ENCODE data around the gene MSL2. TPM values are rescaled to one million over a fixed set of nuclear protein-coding genes. Genes with fewer than 3 reads are reported as not detected.
"Not testable (repeated sequence)": the region's sequence is repeated elsewhere in the genome, so short reads cannot be mapped to it uniquely, and the experiment has no call there.

The MSL2 gene
- total RNA-seq, 2 experiments from 2014 or later = 62.1 to 69.2 TPM

DNA sequence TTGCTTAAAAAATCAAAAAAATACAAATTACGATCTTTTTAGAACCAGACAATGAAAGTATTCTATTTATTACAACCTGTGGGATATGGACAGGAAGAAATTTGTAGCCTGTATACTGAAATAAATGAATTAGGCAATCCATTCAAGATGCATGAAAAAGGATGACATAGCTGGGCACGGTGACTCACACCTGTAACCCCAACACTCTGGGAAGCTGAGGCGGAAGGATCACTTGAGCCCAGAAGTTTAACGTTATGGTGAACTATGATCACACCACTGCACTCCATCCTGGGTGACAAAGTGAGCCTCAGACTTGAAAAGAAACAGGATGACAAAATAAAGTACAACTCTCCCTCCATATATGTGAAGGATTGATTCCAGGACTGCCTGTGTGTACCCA, 74.1 kb downstream of the MSL2 start:
- peaks cover under 1% of the 10 kb centered on the region for H3K9me3 Mint-ChIP-seq
- ChIA-PET CTCF (no interaction called here), POLR2A (no interaction called here)
- no peak for DNase-seq
- no peak overlapping the region for H3K27ac Mint-ChIP-seq
- peaks cover 3% of the 10 kb centered on the region for H3K36me3 Mint-ChIP-seq (ENCODE audit: low read depth)
- H3K4me1 Mint-ChIP-seq = no peaks in the 10 kb centered on the region
- peaks cover 2% of the 10 kb centered on the region for H3K27me3 Mint-ChIP-seq
- no peak overlapping the region for H3K4me3 Mint-ChIP-seq

DNA sequence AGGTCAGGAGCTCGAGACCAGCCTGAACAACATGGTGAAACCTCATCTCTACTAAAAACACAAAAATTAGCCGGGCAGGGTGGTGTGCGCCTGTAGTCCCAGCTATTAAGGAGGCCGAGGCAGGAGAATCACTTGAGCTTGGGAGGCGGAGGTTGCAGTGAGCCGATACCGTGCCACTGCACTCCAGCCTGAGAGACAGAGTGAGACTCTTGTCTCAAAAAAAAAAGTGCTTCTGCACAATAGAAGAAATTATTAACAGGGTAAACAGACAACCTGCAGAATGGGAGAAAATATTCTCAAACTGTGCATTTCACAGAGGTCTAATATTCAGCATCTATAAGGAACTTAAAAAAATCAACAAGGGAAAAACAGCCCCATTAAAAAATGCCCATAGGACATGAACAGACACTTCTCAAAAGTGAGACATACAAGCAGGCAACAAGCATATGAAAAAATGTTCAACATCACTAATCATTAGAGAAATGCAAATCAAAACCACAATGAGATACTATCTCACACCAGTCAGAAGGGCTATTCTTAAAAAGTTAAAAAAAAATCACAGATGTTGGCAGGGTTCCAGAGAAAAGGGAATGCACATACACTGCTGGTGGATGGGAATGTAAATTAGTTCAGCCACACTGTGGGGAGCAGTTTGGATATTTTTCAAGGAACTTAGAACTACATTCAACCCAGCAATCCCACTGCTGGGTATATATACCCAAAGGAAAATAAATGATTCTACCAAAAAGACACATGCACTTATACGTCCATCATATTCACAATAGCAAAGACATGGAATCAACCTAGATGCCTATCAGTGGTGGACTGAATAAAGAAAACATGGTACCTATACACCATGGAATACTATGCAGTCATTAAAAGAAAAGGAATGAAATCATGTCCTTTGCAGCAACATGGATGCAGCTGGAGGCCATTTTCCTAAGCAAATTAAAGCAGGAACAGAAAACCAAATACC, 75.5 kb downstream of the MSL2 start:
- ChIA-PET POLR2A (no interaction called here), CTCF (no interaction called here)
- Mint-ChIP-seq H3K27me3 (peaks cover 2% of the 10 kb centered on the region), H3K9me3 (peaks cover 3% of the 10 kb centered on the region), H3K4me1 (no peaks in the 10 kb centered on the region), H3K36me3 (ENCODE audit: low read depth) (peaks cover 3% of the 10 kb centered on the region), H3K27ac (no peak overlapping the region), H3K4me3 (no peak overlapping the region)
- DNase-seq = no peak

DNA sequence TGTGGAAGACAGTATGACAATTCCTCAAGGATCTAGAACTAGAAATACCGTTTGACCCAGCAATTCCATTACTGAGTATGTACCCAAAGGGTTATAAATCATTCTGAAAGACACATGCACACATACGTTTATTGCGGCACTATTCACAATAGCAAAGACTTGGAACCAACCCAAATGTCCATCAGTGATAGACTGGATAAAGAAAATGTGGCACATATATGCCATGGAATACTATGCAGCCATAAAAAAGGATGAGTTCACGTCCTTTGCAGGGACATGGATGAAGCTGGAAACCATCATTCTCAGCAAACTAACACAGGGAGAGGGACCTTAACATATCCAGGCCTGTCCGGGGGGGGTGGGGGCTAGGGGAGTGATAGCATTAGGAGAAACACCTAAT, 76.4 kb downstream of the MSL2 start:
- H3K27ac Mint-ChIP-seq = not testable (repeated sequence)

DNA sequence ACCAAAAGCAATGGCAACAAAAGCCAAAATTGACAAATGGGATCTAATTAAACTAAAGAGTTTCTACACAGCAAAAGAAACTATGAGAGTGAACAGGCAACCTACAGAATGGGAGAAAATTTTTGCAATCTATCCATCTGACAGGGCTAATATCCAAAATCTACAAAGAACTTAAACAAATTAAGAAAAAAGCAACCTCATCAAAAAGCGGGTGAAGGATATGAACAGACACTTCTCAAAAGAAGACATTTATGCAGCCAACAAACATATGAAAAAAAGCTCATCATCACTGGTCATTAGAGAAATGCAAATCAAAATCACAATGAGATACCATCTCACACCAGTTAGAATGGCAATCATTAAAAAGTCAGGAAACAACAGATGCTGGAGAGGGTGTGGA, 76.8 kb downstream of the MSL2 start:
- CTCF ChIA-PET, H3K4me1 Mint-ChIP-seq, H3K9me3 Mint-ChIP-seq: not testable (repeated sequence)

More for the DNA sequence above, 76.4 kb downstream of the MSL2 start:
- H3K4me1 Mint-ChIP-seq; H3K36me3 Mint-ChIP-seq (ENCODE audit: low read depth); H3K9me3 Mint-ChIP-seq; H3K4me3 Mint-ChIP-seq; POLR2A ChIA-PET; DNase-seq; H3K27me3 Mint-ChIP-seq; CTCF ChIA-PET: not testable (repeated sequence)

DNA sequence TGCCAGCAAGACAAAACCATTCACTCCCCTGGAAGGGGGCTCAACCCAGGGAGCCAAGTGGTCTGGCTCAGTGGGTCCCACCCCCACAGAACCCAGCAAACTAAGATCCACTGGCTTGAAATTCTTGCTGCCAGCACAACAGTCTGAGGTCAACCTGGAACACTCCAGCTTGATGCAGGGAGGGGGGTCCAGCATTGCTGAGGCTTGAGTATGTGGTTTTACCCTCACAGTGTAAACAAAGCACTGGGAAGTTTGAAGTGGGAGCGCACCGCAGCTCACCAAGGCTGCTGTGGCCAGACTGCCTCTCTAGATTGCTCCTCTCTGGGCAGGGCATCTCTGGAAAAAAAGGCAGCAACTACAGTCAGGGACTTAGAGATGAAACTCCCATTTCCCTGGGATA, 81.7 kb downstream of the MSL2 start:
- peaks cover 7% of the 10 kb centered on the region for H3K4me1 Mint-ChIP-seq
- POLR2A ChIA-PET = no interaction called here
- no peak overlapping the region for H3K4me3 Mint-ChIP-seq
- CTCF ChIA-PET = no interaction called here
- H3K27ac Mint-ChIP-seq = no peak overlapping the region
- H3K9me3 Mint-ChIP-seq = peaks cover 3% of the 10 kb centered on the region
- peaks cover 9% of the 10 kb centered on the region for H3K27me3 Mint-ChIP-seq
- no peak for DNase-seq
- H3K36me3 Mint-ChIP-seq (ENCODE audit: low read depth) = peaks cover 2% of the 10 kb centered on the region

More for the DNA sequence above, 76.8 kb downstream of the MSL2 start:
- H3K36me3 Mint-ChIP-seq (ENCODE audit: low read depth); H3K4me3 Mint-ChIP-seq; H3K27ac Mint-ChIP-seq; DNase-seq; POLR2A ChIA-PET; H3K27me3 Mint-ChIP-seq: not testable (repeated sequence)

DNA sequence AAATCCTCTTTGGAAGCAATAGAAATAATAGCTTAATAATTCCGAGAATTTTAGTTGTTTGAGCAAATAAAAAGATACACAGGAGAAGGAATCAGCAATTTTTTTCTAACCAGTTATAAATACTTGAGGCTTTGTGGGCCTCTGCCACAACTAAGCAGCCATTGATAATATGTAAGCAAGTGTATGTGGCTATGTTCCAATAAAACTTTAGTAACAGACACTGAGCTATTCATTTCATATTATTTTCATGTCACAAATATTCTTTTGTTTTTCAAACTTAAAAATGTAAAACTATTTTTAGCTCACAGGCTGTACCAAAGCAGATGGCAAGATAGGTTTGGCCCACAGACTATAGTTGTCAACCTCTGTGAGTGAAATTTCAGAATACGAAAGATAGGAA, 85.7 kb downstream of the MSL2 start:
- no peak for DNase-seq
- H3K4me3 Mint-ChIP-seq = no peak overlapping the region
- POLR2A ChIA-PET = no interaction called here
- peaks cover 9% of the 10 kb centered on the region for H3K27me3 Mint-ChIP-seq
- no peak overlapping the region for H3K27ac Mint-ChIP-seq
- CTCF ChIA-PET = interaction anchor here (0.6 kb wide), 1 partner anchor 88 kb away, joined by 3 read pairs; no protein-coding TSS in a partner anchor
- H3K4me1 Mint-ChIP-seq = peaks cover 17% of the 10 kb centered on the region
- H3K9me3 Mint-ChIP-seq = no peaks in the 10 kb centered on the region
- H3K36me3 Mint-ChIP-seq (ENCODE audit: low read depth) = peaks cover 2% of the 10 kb centered on the region

DNA sequence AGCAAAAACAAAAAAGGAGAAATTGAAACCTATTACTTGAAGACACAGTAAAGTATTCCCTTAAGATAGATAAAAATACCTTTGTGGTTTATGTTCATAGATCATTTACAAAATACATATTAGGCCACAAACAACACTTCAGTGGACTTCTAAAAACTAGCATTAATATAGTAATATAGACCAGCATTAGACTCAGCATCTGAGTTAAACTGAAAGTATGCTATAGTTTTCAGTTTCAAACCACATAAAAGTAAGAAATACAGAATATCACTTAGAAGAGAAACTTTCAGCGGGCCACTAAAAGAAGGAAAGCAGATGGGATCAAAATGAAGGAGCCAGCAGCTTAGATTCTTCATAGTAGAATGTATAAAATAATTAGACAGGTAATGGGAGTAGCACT, 86.6 kb downstream of the MSL2 start:
- H3K36me3 Mint-ChIP-seq (ENCODE audit: low read depth) = peaks cover 3% of the 10 kb centered on the region
- POLR2A ChIA-PET = no interaction called here
- CTCF ChIA-PET = interaction anchor here (0.6 kb wide), 1 partner anchor 87 kb away, joined by 3 read pairs; the partner anchor contains the start of gene MSL2
- peaks cover 2% of the 10 kb centered on the region for H3K9me3 Mint-ChIP-seq
- H3K4me1 Mint-ChIP-seq = peaks cover 22% of the 10 kb centered on the region
- no peak for DNase-seq
- H3K27me3 Mint-ChIP-seq = peaks cover 3% of the 10 kb centered on the region
- H3K27ac Mint-ChIP-seq = no peak overlapping the region
- no peak overlapping the region for H3K4me3 Mint-ChIP-seq

DNA sequence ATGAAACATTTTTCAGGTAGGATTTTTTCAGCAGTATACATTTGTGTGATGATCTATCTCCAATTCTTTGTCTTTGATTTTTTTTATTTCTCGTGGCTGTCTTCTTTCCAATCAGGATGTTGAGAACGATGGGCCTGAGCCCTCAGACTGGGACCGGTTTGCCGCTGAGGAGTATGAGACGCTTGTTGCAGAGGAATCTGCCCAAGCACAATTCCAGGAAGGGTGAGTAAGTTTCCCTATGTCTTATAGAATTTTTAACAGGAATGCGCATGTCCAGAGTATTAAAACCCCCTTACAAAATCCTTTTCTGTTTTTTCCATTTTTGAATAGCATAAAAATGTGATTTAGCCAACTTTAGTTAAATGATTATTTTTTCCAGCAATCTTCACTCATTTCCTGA, 90.0 kb downstream of the MSL2 start:
- Mint-ChIP-seq H3K4me3 (no peak overlapping the region), H3K27me3 (peaks cover 3% of the 10 kb centered on the region), H3K36me3 (ENCODE audit: low read depth) (peaks cover 3% of the 10 kb centered on the region), H3K27ac (no peak overlapping the region), H3K9me3 (peaks cover 2% of the 10 kb centered on the region), H3K4me1 (peaks cover 22% of the 10 kb centered on the region)
- ChIA-PET POLR2A (no interaction called here), CTCF (interaction anchor here (0.8 to 2.2 kb wide), 2 partner anchors 11 to 646 kb away, joined by 3 to 4 read pairs; partner anchors contain the start of gene STAG1)
- no peak for DNase-seq

DNA sequence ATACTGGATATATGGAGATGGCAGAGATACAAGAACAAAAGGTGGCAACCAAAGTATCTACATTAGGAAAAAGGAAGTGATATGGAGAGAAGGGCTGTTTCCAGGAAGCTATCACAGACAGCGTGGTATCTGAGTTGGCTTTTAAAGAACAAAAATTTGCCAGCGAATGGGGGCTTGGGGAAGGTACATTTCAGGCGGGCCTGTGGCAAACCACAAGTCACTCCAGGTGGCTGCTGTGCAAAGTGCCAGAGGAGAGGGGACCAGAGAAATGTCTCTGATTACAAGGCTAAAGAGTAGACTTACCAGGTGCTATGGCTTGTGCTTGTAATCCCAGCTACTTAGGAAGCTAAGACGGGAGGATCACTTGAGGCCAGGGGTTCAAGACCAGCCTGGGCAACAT, 91.1 kb downstream of the MSL2 start:
- peaks cover 2% of the 10 kb centered on the region for H3K9me3 Mint-ChIP-seq
- no peak for DNase-seq
- H3K4me1 Mint-ChIP-seq = peaks cover 21% of the 10 kb centered on the region
- no peak overlapping the region for H3K27ac Mint-ChIP-seq
- H3K36me3 Mint-ChIP-seq (ENCODE audit: low read depth) = peaks cover 3% of the 10 kb centered on the region
- H3K4me3 Mint-ChIP-seq = no peak overlapping the region
- no peaks in the 10 kb centered on the region for H3K27me3 Mint-ChIP-seq
- CTCF ChIA-PET = no interaction called here
- POLR2A ChIA-PET = no interaction called here

Other genes with a start within 250 kb of the MSL2 start
- gene PPP2R3A, start 230.6 kb downstream of the MSL2 start, total RNA-seq = under 1 TPM; 0.04 to 0.07 TPM
- gene PCCB, start 54.0 kb upstream of the MSL2 start, total RNA-seq = 10 to 100 TPM; 17.3 to 19.9 TPM

Measured in activated CD4-positive, alpha-beta T cell treated with anti-CD3 and anti-CD28 coated beads, Interleukin-2, amount 10 ng/mL, durations not matched to agents 7 days and 5 days (primary cell).